Esophagus squamous epithelium (tissue), 4 donors: Measurements from ENCODE around the gene SPTLC3.

Source experiments
- POLR2A ChIP-seq, 4 donors: fragments of 450-650 bp; IDR thresholded peaks; one replicate each; pipeline ENCODE4 v1.6.1; 2017; ENCODE audit warnings: antibody characterized with exemption in 4 of 4, mild to moderate bottlenecking in 4 of 4, moderate library complexity in 3 of 4
- TF ChIP-seq, protein P1 (sequence below), 6 experiments: fragments of 450-650 bp in 4 of 6; fragments of 200-600 bp in 2 of 6; sonication (generic) in 2 of 6; IDR thresholded peaks; one replicate each; pipeline ENCODE4 v1.5.1; 2016 to 2019; ENCODE audit warnings: antibody characterized with exemption in 6 of 6, mild to moderate bottlenecking in 4 of 6, moderate library complexity in 4 of 6

DNA sequence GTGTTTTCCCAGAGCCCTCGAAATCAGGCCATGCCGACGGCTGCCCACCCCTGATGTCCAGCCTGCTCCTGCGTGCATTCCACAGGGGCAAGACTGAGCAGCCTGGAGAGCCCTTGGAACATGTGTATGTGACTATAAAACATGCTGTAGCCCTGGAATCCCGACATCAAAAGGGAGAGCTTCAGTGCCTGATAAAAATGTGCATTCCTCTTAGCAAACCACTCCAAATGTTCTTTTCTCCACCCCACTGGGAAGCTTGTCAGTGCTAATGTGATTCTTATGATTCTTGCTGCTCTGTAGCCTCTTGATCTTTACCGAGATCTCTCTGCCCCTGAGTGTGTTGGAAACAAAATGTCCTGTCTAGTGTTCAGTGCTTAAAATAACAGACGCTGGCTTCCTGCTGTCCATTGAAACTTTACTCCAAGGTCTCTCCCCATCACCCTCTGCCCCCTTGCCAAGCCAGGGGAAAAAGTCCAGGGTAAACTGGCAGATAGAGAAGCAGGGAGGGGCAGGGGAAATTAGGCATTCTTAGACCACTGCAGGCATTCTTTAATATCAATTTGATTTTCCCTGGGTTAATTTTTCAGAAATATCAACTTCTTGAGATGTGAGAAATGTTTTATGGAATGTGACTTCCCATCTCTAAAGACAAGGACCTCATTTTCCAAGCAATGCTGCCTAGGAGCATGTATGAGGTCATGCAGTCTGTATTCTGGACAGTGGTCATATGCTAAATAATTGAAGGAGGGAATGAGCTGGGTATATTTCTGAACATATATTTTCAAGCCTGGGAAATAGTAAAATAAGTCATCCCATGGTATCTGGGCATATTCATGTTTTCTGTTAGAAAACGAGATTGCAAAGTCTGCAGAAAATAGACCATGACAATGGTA, 138.5 kb downstream of the SPTLC3 start:
- TF ChIP-seq, protein P1, sequence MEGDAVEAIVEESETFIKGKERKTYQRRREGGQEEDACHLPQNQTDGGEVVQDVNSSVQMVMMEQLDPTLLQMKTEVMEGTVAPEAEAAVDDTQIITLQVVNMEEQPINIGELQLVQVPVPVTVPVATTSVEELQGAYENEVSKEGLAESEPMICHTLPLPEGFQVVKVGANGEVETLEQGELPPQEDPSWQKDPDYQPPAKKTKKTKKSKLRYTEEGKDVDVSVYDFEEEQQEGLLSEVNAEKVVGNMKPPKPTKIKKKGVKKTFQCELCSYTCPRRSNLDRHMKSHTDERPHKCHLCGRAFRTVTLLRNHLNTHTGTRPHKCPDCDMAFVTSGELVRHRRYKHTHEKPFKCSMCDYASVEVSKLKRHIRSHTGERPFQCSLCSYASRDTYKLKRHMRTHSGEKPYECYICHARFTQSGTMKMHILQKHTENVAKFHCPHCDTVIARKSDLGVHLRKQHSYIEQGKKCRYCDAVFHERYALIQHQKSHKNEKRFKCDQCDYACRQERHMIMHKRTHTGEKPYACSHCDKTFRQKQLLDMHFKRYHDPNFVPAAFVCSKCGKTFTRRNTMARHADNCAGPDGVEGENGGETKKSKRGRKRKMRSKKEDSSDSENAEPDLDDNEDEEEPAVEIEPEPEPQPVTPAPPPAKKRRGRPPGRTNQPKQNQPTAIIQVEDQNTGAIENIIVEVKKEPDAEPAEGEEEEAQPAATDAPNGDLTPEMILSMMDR (IDR thresholded peaks at IDR 0.05) = no peak
- no peak for TF ChIP-seq POLR2A (IDR thresholded peaks at IDR 0.05)
